Thoracic aorta (tissue), 2 donors: Measurements from ENCODE around the gene TIMM50. TPM values are rescaled to one million over a fixed set of nuclear protein-coding genes. Genes with fewer than 3 reads are reported as not detected.
A peak's percentile ranks its signal among the peaks of the same experiment; 100 is the strongest.

Experiments used
- ATAC-seq: fragments of 150-250 bp; one replicate; pipeline ENCODE4 v1.8.0; 2017; ENCODE audit warnings: low read depth; ENCODE audit not compliant: insufficient number of reproducible peaks, low FRiP score
- DNase-seq: peaks from one replicate; pipeline ENCODE4 v3.0.0-alpha.2; 2020; ENCODE audit warnings: low spot score
- H3K27ac ChIP-seq, 2 donors: fragments of 200-600 bp; sonication (generic); 1 replicate in 1 of 2; 2 replicates in 1 of 2; pipeline ENCODE4 v1.5.1; 2016; ENCODE audit warnings: mild to moderate bottlenecking in 2 of 2, moderate library complexity in 2 of 2
- H3K27me3 ChIP-seq: fragments of 200-600 bp; sonication (generic); replicated peaks from 2 replicates; pipeline ENCODE4 v1.6.0; 2016; ENCODE audit warnings: mild to moderate bottlenecking; ENCODE audit not compliant: insufficient read depth
- H3K36me3 ChIP-seq: fragments of 200-600 bp; sonication (generic); one replicate; pipeline ENCODE4 v1.5.1; 2016
- H3K4me1 ChIP-seq, 2 donors: fragments of 200-600 bp; sonication (generic); 1 replicate in 1 of 2; 2 replicates in 1 of 2; pipeline versions ENCODE4 v1.5.1 to v1.6.0; 2016; ENCODE audit warnings: low read depth in 2 of 2, mild to moderate bottlenecking in 1 of 2; ENCODE audit not compliant: control insufficient read depth in 1 of 2
- H3K4me3 ChIP-seq: fragments of 200-600 bp; sonication (generic); 2 replicates; pipeline ENCODE4 v1.5.1; 2016; ENCODE audit warnings: mild to moderate bottlenecking
- H3K9me3 ChIP-seq: fragments of 200-600 bp; sonication (generic); 2 replicates; pipeline ENCODE4 v1.5.1; 2016
- CTCF ChIP-seq: fragments of 200-600 bp; sonication (generic); IDR thresholded peaks from one replicate; pipeline ENCODE4 v1.5.1; 2019; ENCODE audit warnings: antibody characterized with exemption
- total RNA-seq, 2 donors: library from RNA; depleted of rRNA; stranded (reverse); fragments of >200 nt; gene quantifications; one replicate each; pipeline versions ENCODE4 v1.1.0 to v1.2.3, GENCODE V29; 2016

The TIMM50 gene
- total RNA-seq, 2 donors from 2014 or later, result 25.7 to 51.4 TPM

DNA sequence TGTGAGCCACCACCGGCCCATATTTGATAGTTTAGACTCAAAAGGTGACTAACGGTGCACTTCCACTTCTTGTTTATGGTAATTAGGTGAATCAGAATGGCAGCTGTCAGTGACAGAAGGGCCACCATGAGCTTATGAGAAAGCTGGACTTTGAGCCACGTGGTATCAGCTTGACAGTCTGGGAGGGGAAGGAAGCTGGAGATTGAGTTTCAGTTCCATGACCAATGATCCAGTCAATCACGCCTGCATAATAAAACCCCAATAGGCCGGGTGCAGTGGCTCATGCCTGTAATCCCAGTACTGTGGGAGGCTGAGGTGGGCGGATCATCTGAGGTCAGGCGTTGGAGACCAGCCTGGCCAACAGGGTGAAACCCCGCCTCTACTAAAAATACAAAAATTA is 43.9 kb downstream of the TIMM50 start:
- no peak overlapping the region for H3K27ac ChIP-seq
- no peak for TF ChIP-seq CTCF
- no peaks in the 10 kb centered on the region for H3K9me3 ChIP-seq
- no peak overlapping the region for H3K4me3 ChIP-seq
- DNase-seq (no peak), ATAC-seq (no peak)
- no peaks in the 10 kb centered on the region for H3K36me3 ChIP-seq
- no peaks in the 10 kb centered on the region for H3K27me3 ChIP-seq
- H3K4me1 ChIP-seq, result no peaks in the 10 kb centered on the region

DNA sequence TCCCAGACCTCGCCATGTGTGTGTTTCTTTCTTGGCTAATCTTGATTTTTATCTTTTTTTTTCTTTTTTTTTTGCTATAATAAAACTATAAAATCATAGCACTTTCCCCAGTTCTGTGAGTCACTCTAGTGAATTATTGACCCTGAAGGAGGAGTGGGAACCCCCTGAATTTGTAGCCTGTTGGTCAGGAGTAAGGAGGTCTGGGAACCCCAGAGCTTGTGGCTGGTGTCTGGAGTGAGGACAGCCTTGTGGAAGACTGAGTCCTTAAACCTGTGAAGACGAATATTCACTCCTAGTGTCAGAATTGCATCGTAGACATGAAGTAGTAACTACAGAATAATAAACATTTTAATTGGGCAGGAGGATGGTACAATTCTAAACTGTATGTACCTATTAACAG is 44.6 kb downstream of the TIMM50 start:
- no peak for DNase-seq
- H3K36me3 ChIP-seq, result no peaks in the 10 kb centered on the region
- no peak for TF ChIP-seq CTCF
- ATAC-seq, result no peak
- H3K9me3 ChIP-seq, result no peaks in the 10 kb centered on the region
- H3K27ac ChIP-seq, result no peak overlapping the region
- no peaks in the 10 kb centered on the region for H3K4me1 ChIP-seq
- H3K27me3 ChIP-seq, result no peaks in the 10 kb centered on the region
- H3K4me3 ChIP-seq, result no peak overlapping the region

GRCh38 chr19:39531834-39532232 is 51.2 kb downstream of the TIMM50 start:
- peaks cover 11 to 22% of the 10 kb centered on the region in 2 donors for H3K4me1 ChIP-seq
- no peaks in the 10 kb centered on the region for H3K36me3 ChIP-seq
- no peaks in the 10 kb centered on the region for H3K27me3 ChIP-seq
- DNase-seq (no peak), ATAC-seq (no peak)
- H3K9me3 ChIP-seq, result no peaks in the 10 kb centered on the region
- TF ChIP-seq CTCF, result no peak
- H3K4me3 ChIP-seq, result peak overlapping the region; percentile 90
- H3K27ac ChIP-seq, result peak overlapping the region; percentile 65 to 68

DNA sequence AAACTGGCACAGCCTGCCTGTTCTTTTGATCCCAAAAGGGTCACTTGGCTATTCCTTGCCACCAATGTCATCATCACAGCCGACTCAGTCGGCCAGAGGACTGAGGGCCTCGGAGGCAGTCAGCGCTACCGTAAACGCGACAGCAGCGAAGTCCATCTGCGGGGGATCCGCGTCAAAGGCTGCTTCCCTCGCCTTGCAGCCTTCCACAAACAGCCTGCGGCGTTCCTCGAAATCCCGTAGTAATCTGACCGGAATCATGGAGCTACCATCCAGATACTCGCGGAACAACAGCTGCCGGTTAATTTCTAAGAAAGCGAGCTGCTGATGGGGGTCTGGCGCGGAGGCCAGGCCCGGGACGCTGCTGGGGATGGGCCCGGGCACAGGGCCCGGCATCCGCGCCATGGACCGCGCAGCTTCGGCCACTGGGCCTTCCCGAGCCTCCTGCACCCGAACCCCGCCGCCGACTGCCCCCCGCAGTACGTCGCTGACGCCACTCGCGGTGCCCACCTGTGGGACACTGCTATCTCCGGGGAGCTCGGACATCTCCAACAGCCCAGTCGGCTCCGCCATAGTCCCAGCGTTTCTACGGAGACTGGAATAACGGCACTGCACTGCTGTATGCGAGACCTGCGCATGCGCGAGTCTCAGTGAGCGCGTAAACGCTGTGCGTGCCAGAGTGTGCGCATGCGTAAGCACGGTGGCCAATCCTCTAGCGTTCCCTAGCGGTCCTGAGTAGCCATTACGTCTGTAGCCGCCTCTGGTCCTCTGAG is 51.8 kb downstream of the TIMM50 start, which contains the start of gene EID2B:
TSS of gene EID2B (minus strand) at position 620 of the 770 bp plus-strand sequence. CDS start at position 570, 50 bp downstream.
- Histone ChIP-seq H3K9me3 (no peaks in the 10 kb centered on the region), H3K4me3 (peak within 1 kb of the TSS; percentile 90), H3K4me1 (peaks cover 11 to 22% of the 10 kb centered on the region in 2 donors), H3K27me3 (no peaks in the 10 kb centered on the region), H3K36me3 (no peaks in the 10 kb centered on the region), H3K27ac (peak within 1 kb of the TSS; percentile 65 to 68)
- peak; percentile 83 for DNase-seq
- TF ChIP-seq CTCF, result peak; percentile 98
- ATAC-seq, result peak; percentile 97

DNA sequence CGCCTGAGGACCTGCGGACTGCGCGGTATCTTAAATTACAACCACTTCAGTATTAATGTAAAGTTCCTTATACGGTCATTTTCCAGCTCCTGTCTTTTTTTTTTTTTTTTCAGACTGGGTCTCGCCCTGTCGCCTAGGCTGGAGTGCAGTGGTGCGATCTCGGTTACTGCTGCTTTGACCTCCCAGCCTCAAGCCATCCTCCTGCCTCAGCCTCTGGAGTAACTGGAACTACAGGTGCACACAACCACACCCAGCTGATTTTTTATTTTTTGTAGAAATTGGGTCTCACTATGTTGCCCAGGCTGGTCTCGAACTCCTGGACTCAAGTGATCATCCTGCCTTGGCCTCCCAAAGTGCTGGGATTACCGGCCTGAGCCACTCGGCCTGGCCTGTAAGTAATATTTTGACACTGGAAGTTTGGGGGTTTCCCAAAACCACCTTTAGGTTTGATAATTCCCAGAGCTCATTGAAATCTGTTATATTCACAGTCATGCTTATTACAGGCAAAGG is 52.4 kb downstream of the TIMM50 start:
- Histone ChIP-seq H3K36me3 (no peaks in the 10 kb centered on the region), H3K9me3 (no peaks in the 10 kb centered on the region), H3K4me1 (peaks cover 11 to 26% of the 10 kb centered on the region in 2 donors), H3K4me3 (peak overlapping the region; percentile 90), H3K27me3 (no peaks in the 10 kb centered on the region), H3K27ac (no peak overlapping the region)
- DNase-seq (no peak), ATAC-seq (no peak)
- no peak for TF ChIP-seq CTCF
